Measurements from ENCODE around the gene CD151. TPM values are rescaled to one million over a fixed set of nuclear protein-coding genes. Genes with fewer than 3 reads are reported as not detected.

Gene CD151
- total RNA-seq, 5 donors from 2014 or later (not counting 1 experiment from before 2014, with no cell fraction given): 14.9 to 28.2 (median 25.6) TPM

DNA sequence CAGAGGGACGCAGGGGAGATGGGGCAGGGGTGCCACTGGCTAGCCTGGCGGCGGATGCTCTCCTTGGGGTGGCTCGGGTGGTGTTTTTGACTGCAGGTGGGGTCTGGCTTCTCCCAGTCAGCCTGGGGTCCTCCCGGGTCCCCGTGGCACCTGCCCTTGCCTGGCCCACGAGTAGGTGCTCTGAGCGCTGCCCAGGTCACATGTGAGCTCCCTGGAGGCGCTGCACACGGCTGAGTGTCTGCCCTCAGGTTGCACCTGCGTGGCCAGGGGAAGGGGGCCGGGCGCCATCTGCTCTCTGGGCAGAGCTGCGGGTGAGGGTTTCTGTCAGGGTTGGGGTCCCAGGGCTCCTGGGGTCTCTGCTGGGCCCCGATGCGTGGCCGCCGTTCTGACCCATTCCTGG, 15.1 kb downstream of the CD151 start:
- no peak overlapping the region for H3K4me3 ChIP-seq (ENCODE audit: control insufficient read depth in 1 of 2, extremely low read depth in 1 of 2, low read length in 1 of 2)
- no peak overlapping the region for H3K4me3 Mint-ChIP-seq
- H3K27me3 Mint-ChIP-seq: peaks cover 0 to 2% of the 10 kb centered on the region in 2 donors
- H3K36me3 Mint-ChIP-seq: no peaks in the 10 kb centered on the region
- H3K9me3 Mint-ChIP-seq: no peaks in the 10 kb centered on the region
- ChIA-PET CTCF (interaction anchor here in 1 of 2 donors (0.9 to 1.5 kb wide), 2 partner anchors 202 to 204 kb away, joined by 3 to 5 read pairs; no protein-coding TSS in a partner anchor), POLR2A (no interaction called here)
- ATAC-seq (replicated peaks in 1 of 4): no peak
- no peaks in the 10 kb centered on the region for H3K9me3 ChIP-seq
- H3K27ac ChIP-seq (ENCODE audit: low read length): no peak overlapping the region
- peaks cover 13 to 41% of the 10 kb centered on the region in 2 experiments for H3K4me1 ChIP-seq (ENCODE audit: control insufficient read depth in 1 of 2, extremely low read depth in 1 of 2, insufficient read depth in 2 of 2, low read length in 2 of 2)
- H3K27me3 ChIP-seq (replicated peaks in 1 of 2; ENCODE audit: control insufficient read depth in 2 of 2, extremely low read depth in 1 of 2, insufficient read depth in 2 of 2, low read length in 1 of 2): peaks cover 0 to 83% of the 10 kb centered on the region in 2 experiments
- H3K36me3 ChIP-seq (ENCODE audit: control insufficient read depth in 2 of 2, extremely low read depth in 1 of 2, insufficient read depth in 1 of 2, low read length in 1 of 2): no peaks in the 10 kb centered on the region
- no peak overlapping the region for H3K27ac Mint-ChIP-seq
- peaks cover 6 to 20% (median 12%) of the 10 kb centered on the region in 3 donors for H3K4me1 Mint-ChIP-seq
- no peak for DNase-seq
- 67% methylated on average over 16 of the region's 18 CpGs for WGBS (ENCODE audit: insufficient coverage)

DNA sequence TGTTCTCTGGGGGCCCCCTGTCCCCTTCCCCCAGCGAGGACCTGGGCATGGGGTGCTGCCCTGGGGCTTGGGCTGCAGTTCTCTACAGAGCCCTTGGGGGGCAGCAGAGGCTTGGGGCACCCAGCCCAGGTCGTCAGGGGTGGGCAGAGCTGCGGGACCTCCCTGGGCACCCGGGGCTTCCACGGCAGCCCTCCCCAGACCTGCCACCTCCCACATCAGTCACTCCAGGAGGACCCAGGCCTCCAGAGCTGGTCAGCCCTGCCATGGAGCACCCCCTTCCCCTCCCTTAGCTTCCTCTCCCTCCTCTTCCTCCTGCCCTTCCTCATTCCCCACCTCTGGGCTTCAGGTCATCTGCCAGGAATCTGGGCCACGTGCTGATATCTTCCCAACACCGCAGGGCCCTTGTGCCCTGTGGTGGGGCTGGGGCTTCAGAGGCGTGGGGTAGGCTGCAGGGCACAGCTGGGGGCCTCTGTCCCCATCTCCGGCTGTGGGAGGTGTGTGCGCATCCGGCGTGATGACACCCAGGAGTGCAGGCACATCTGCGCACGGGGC, 15.7 kb downstream of the CD151 start:
- Mint-ChIP-seq H3K27ac (no peak overlapping the region), H3K9me3 (no peaks in the 10 kb centered on the region)

DNA sequence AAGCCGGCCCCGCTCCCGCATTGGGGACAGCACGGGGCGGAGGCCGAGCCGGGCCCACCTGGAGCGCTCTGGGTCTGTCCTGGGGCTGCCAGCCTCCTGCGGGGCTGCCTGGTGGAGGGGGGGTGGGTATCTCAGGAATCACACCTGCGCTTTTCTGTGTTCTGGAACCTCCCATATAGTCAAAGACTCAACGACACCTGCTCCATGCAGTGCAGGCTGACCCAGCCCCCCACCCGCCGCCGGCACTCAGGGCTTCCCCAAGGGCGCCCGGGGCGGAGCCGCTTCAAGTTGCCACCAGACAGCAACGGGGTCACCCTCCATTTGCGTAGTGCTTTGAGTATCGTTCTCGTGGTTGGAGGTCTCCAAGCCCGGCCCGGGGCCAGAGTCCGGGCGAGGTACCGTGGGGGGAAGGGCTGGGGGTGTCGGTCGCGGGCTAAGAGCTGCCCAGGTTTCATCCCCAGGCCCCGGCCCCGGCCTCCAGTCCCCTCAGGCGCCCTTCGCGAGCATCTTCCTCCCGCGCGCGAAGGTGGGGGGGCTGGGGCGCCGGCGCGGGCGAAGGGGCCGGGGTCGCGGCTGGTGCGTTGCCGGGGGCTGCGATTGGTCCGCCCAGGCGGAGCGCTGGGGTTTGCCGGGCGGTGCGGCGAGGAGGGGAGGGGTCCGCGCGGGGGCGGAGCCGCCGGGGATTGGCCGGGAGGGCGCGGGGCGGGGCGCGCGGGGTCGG, 16.5 kb downstream of the CD151 start:
- H3K27ac Mint-ChIP-seq: no peak overlapping the region
- H3K27ac ChIP-seq (ENCODE audit: low read length): no peak overlapping the region
- H3K4me3 ChIP-seq (ENCODE audit: control insufficient read depth in 1 of 2, extremely low read depth in 1 of 2, low read length in 1 of 2): peak overlapping the region; percentile 35 to 74
- CTCF ChIA-PET: interaction anchor here (0.6 to 1.5 kb wide), 3 partner anchors 189 to 279 kb away, joined by 3 to 5 read pairs (median 3); no protein-coding TSS in a partner anchor
- ATAC-seq (replicated peaks in 1 of 4): peak; percentile 24 to 66 (median 28)
- H3K27me3 Mint-ChIP-seq: peaks cover 0 to 2% of the 10 kb centered on the region in 2 donors
- WGBS (ENCODE audit: insufficient coverage): under 1% methylated on average over 50 of the region's 71 CpGs
- peaks cover 6 to 27% of the 10 kb centered on the region in 2 experiments for H3K4me1 ChIP-seq (ENCODE audit: control insufficient read depth in 1 of 2, extremely low read depth in 1 of 2, insufficient read depth in 2 of 2, low read length in 2 of 2)
- no peaks in the 10 kb centered on the region for H3K36me3 ChIP-seq (ENCODE audit: control insufficient read depth in 2 of 2, extremely low read depth in 1 of 2, insufficient read depth in 1 of 2, low read length in 1 of 2)
- H3K4me1 Mint-ChIP-seq: peaks cover 5 to 11% (median 6%) of the 10 kb centered on the region in 3 donors
- peak overlapping the region; percentile 68 to 73 (median 73) for H3K4me3 Mint-ChIP-seq
- H3K9me3 Mint-ChIP-seq: no peaks in the 10 kb centered on the region
- H3K36me3 Mint-ChIP-seq: no peaks in the 10 kb centered on the region
- POLR2A ChIA-PET: no interaction called here
- peak in 6 of 35 experiments; percentile 25 to 48 (median 32) for DNase-seq
- H3K27me3 ChIP-seq (replicated peaks in 1 of 2; ENCODE audit: control insufficient read depth in 2 of 2, extremely low read depth in 1 of 2, insufficient read depth in 2 of 2, low read length in 1 of 2): peaks cover 0 to 70% of the 10 kb centered on the region in 2 experiments
- H3K9me3 ChIP-seq: no peaks in the 10 kb centered on the region

More for the DNA sequence above, 15.7 kb downstream of the CD151 start:
- Histone ChIP-seq H3K27ac (ENCODE audit: low read length) (no peak overlapping the region), H3K4me3 (ENCODE audit: control insufficient read depth in 1 of 2, extremely low read depth in 1 of 2, low read length in 1 of 2) (no peak overlapping the region), H3K4me1 (ENCODE audit: control insufficient read depth in 1 of 2, extremely low read depth in 1 of 2, insufficient read depth in 2 of 2, low read length in 2 of 2) (peaks cover 12 to 35% of the 10 kb centered on the region in 2 experiments), H3K36me3 (ENCODE audit: control insufficient read depth in 2 of 2, extremely low read depth in 1 of 2, insufficient read depth in 1 of 2, low read length in 1 of 2) (no peaks in the 10 kb centered on the region), H3K27me3 (replicated peaks in 1 of 2; ENCODE audit: control insufficient read depth in 2 of 2, extremely low read depth in 1 of 2, insufficient read depth in 2 of 2, low read length in 1 of 2) (peaks cover 0 to 78% of the 10 kb centered on the region in 2 experiments), H3K9me3 (no peaks in the 10 kb centered on the region)
- Mint-ChIP-seq H3K4me3 (peak overlapping the region; percentile 49 to 73 (median 53)), H3K36me3 (no peaks in the 10 kb centered on the region), H3K27me3 (peaks cover 0 to 2% of the 10 kb centered on the region in 2 donors), H3K4me1 (peaks cover 6 to 18% (median 11%) of the 10 kb centered on the region in 3 donors)
- CTCF ChIA-PET: interaction anchor here (0.6 to 1.5 kb wide), 4 partner anchors 190 to 278 kb away, joined by 3 to 5 read pairs (median 3); no protein-coding TSS in a partner anchor
- peak; percentile 65 to 76 (median 68) for ATAC-seq (replicated peaks in 1 of 4)
- WGBS (ENCODE audit: insufficient coverage): 27% methylated on average over 14 of the region's 14 CpGs
- POLR2A ChIA-PET: no interaction called here
- peak in 34 of 35 experiments; percentile 16 to 76 (median 54) for DNase-seq

DNA sequence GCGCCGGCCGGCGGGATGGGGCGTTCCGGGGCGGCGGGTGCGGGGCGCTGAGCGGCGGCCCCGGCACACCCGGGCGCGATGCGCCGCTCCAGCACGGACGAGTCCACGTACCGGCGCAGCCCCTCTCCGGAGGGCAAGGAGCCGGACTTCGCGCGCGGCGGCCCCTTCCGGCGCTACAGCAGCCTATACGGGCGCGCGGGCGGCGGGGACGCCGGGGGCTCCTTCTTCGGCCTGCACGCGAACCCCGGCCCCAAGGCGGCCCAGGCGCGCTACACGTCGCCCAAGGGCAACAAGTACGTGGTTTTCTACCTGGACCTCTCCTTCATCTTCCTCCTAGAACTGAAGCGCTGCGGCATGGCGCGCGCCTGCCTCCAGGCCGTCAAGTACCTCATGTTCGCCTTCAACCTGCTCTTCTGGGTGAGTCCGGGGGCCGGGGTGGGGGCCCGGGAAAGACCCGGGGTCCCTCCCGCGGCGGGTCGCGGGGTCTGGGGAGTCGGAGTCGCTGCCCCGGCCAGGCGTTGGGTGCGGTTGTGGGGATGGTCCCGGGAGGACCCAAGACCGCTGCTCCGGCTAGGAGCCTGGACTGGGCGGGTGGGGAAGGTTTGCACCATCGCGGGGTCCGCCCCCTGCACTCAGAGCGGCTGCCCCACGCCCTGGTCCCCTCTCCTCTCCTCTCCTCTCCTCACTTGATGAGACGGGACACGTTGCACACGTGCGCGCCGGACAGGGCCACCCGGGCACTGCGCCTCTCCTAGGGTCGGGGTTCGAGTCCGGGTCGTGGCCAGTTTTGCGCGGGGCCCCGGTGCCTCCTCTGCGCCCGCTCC, 17.4 kb downstream of the CD151 start:
- Mint-ChIP-seq H3K36me3 (no peaks in the 10 kb centered on the region), H3K9me3 (no peaks in the 10 kb centered on the region), H3K27ac (no peak overlapping the region), H3K4me1 (peaks cover 0 to 8% (median 5%) of the 10 kb centered on the region in 3 donors), H3K4me3 (peak overlapping the region; percentile 28 to 49 (median 48)), H3K27me3 (peaks cover 0 to 2% of the 10 kb centered on the region in 2 donors)
- DNase-seq (no peak), ATAC-seq (replicated peaks in 1 of 4) (peak in 3 of 4 experiments; percentile 10 to 22 (median 15))
- 41% methylated on average over 87 of the region's 97 CpGs for WGBS (ENCODE audit: insufficient coverage)
- H3K4me1 ChIP-seq (ENCODE audit: control insufficient read depth in 1 of 2, extremely low read depth in 1 of 2, insufficient read depth in 2 of 2, low read length in 2 of 2): peaks cover 3 to 18% of the 10 kb centered on the region in 2 experiments
- peaks cover 0 to 62% of the 10 kb centered on the region in 2 experiments for H3K27me3 ChIP-seq (replicated peaks in 1 of 2; ENCODE audit: control insufficient read depth in 2 of 2, extremely low read depth in 1 of 2, insufficient read depth in 2 of 2, low read length in 1 of 2)
- CTCF ChIA-PET: no interaction called here
- no peaks in the 10 kb centered on the region for H3K36me3 ChIP-seq (ENCODE audit: control insufficient read depth in 2 of 2, extremely low read depth in 1 of 2, insufficient read depth in 1 of 2, low read length in 1 of 2)
- peak overlapping the region in 1 of 2 donors; percentile 35 for H3K4me3 ChIP-seq (ENCODE audit: control insufficient read depth in 1 of 2, extremely low read depth in 1 of 2, low read length in 1 of 2)
- H3K9me3 ChIP-seq: no peaks in the 10 kb centered on the region
- POLR2A ChIA-PET: no interaction called here
- H3K27ac ChIP-seq (ENCODE audit: low read length): no peak overlapping the region

DNA sequence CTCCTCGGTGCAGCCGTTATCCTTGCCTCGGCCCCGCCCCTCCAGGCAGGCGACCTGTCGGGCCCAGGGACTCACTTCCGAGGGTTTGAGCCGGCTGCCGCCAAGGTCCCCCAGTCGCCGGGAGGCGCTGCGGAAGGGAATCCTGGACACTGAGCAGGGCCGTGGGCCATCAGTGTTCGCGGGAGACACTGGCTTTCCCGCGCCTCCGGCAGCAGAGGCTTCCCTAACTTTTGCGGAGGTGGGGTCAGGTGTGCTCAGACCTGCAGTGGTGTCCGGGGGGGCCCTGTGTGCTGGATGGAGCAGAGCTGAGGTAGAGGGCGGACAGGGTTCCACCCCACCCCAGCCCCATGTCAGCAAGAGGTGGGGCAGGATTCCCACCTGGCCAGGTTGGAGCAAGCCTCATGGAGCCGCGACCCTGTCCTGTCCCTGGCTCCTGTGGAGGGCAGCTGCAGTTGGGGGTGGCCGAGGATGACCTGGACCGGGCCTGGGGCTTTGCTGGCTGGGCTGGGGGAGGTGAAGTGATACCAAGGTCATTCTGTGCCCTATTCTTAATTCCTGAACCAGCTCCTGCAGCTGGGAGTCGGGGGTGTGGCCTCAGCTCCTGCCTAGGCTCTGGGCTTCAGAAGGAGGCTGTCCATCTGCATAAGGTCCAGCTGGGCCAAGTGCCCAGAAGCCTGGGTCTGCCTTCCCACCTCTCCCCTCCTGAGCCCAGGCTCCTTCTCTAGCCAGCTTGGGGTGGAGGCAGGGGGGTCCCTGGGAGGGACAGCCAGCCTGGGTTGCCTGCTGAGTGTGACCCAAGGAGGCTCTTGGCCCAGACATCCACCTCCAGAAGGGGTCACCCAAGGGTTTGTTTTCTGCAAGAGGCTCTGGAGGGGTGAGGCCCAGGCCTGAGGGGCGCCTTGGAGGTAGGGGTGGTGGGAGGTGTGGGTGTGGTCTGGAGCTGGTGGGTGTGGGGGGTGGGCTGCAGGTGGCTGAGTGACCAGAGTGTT, 18.3 kb downstream of the CD151 start:
- 93% methylated on average over 24 of the region's 28 CpGs for WGBS (ENCODE audit: insufficient coverage)

More for the DNA sequence above, 18.3 kb downstream of the CD151 start:
- no peaks in the 10 kb centered on the region for H3K36me3 Mint-ChIP-seq
- peak overlapping the region; percentile 28 to 49 (median 48) for H3K4me3 Mint-ChIP-seq
- Histone ChIP-seq H3K36me3 (ENCODE audit: control insufficient read depth in 2 of 2, extremely low read depth in 1 of 2, insufficient read depth in 1 of 2, low read length in 1 of 2) (no peaks in the 10 kb centered on the region), H3K27ac (ENCODE audit: low read length) (no peak overlapping the region), H3K27me3 (replicated peaks in 1 of 2; ENCODE audit: control insufficient read depth in 2 of 2, extremely low read depth in 1 of 2, insufficient read depth in 2 of 2, low read length in 1 of 2) (peaks cover 0 to 58% of the 10 kb centered on the region in 2 experiments), H3K4me1 (ENCODE audit: control insufficient read depth in 1 of 2, extremely low read depth in 1 of 2, insufficient read depth in 2 of 2, low read length in 2 of 2) (peaks cover 3 to 18% of the 10 kb centered on the region in 2 experiments), H3K4me3 (ENCODE audit: control insufficient read depth in 1 of 2, extremely low read depth in 1 of 2, low read length in 1 of 2) (no peak overlapping the region), H3K9me3 (no peaks in the 10 kb centered on the region)
- POLR2A ChIA-PET: no interaction called here
- H3K4me1 Mint-ChIP-seq: peaks cover 0 to 8% (median 5%) of the 10 kb centered on the region in 3 donors
- H3K27ac Mint-ChIP-seq: no peak overlapping the region
- no peak for DNase-seq
- H3K9me3 Mint-ChIP-seq: no peaks in the 10 kb centered on the region
- CTCF ChIA-PET: interaction anchor here (0.6 kb wide), 2 partner anchors 194 to 517 kb away, joined by 6 to 8 read pairs; no protein-coding TSS in a partner anchor
- ATAC-seq (replicated peaks in 1 of 4): no peak
- H3K27me3 Mint-ChIP-seq: peaks cover 0 to 2% of the 10 kb centered on the region in 2 donors
